ENCODE measurements around the gene MELK.

GRCh38 chr9:36690412-36691168 lies 117.9 kb downstream of the MELK start:
- TF ChIP-seq EZH2phosphoT487 (IDR thresholded peaks at IDR 0.05; ENCODE audit: borderline replicate concordance) (no peak), POLR2AphosphoS5 (IDR thresholded peaks at IDR 0.05; ENCODE audit: low read depth, low read length) (no peak), CTCF (IDR thresholded peaks at IDR 0.05 in 2 of 3, conservative IDR thresholded peaks at IDR 0.05 in 1 of 3; ENCODE audit: borderline replicate concordance in 1 of 3, insufficient read depth in 1 of 3, low read depth in 2 of 3, low read length in 2 of 3) (no peak)
